UCSD-AML1 (cell line): ENCODE data around the gene ZNF483.
"Not testable (repeated sequence)": the region's sequence is repeated elsewhere in the genome, so short reads cannot be mapped to it uniquely, and the experiment has no call there.

Source experiments
- DNase-seq: peaks from one replicate; lab custom pipeline; 2025; ENCODE audit not compliant: unreplicated experiment; lab: John Stamatoyannopoulos, UW

Gene ZNF483

DNA sequence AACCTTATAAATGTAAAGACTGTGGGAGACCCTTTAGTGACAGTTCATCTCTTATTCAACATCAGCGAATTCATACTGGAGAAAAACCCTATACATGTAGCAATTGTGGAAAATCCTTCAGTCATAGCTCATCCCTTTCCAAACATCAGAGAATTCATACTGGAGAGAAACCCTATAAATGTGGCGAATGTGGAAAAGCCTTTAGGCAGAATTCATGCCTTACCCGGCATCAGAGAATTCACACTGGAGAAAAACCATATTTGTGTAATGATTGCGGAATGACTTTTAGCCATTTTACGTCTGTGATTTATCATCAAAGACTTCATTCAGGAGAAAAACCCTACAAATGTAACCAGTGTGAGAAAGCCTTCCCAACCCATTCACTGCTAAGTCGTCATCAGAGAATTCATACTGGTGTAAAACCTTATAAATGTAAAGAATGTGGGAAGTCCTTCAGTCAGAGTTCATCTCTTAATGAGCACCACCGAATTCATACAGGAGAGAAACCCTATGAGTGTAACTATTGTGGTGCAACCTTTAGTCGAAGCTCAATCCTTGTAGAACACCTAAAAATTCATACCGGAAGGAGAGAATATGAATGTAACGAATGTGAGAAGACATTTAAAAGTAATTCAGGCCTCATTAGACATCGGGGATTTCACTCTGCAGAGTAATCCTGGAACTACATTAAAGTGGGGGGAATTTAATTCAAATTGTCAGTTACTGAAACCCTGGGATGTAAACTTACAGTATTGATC is 17.7 kb downstream of the ZNF483 start:
- DNase-seq: no peak

DNA sequence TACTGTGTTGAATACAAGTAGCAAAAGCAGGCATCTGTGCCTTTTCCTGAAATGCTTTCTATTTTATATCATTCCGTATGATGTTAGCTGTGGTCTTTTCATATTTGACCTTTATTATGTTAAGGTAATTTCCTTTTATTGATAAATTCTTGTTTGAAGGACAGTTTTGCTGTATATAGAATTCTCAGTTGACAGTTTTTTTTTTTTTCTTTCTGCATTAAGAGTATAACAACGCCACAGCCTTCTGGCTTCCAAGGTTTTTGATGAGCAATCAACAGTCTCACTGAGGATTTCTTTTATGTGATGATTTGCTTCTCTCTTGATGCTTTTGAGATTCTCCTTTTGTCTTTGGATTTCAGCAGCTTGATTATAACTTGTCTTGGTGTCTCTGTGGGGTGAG is 23.6 kb downstream of the ZNF483 start:
- no peak for DNase-seq

DNA sequence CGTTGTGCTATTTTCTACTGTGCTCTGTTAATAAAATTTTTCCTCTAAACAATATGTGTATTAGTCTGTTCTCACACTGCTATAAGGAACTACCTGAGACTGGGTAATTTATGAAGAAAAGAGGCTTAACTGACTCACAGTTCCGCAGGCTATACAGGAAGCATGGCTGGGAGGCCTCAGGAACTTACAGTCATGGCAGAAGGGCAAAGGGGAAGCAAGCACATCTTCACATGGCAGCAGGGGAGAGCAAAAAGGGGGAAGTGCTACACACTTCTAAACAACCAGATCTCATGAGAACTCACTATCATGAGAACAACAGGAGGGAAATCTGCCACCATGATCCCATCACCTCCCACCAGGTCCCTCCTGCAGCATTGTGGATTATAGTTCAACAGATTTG is 30.4 kb downstream of the ZNF483 start:
- DNase-seq: not testable (repeated sequence)

- DNase-seq: no peak
These were observed 34.1 kb downstream of the ZNF483 start for GRCh38 chr9:111559000-111559610.

GRCh38 chr9:111561165-111561719 is 36.3 kb downstream of the ZNF483 start:
- no peak for DNase-seq

DNA sequence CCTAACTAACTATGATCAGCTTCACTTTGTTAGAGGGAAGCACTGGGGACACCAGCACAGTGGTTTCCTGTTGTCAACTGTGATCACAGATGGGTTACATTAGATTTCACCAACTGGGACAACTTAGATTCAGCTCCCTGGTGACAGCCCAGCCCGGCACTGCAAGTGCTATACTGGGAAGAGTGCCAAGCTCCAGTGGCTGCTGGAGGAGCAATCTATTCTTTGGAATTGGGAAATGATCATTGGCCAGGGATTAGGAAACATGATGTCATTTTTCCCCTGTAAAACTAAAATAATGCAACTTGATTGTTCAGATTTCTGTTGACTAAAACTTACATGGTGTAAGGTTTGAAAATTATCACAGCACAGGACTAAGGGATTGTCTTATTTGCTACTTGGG is 41.3 kb downstream of the ZNF483 start:
- no peak for DNase-seq

- not testable (repeated sequence) for DNase-seq
These were observed 43.1 kb downstream of the ZNF483 start for GRCh38 chr9:111568127-111568526.

DNA sequence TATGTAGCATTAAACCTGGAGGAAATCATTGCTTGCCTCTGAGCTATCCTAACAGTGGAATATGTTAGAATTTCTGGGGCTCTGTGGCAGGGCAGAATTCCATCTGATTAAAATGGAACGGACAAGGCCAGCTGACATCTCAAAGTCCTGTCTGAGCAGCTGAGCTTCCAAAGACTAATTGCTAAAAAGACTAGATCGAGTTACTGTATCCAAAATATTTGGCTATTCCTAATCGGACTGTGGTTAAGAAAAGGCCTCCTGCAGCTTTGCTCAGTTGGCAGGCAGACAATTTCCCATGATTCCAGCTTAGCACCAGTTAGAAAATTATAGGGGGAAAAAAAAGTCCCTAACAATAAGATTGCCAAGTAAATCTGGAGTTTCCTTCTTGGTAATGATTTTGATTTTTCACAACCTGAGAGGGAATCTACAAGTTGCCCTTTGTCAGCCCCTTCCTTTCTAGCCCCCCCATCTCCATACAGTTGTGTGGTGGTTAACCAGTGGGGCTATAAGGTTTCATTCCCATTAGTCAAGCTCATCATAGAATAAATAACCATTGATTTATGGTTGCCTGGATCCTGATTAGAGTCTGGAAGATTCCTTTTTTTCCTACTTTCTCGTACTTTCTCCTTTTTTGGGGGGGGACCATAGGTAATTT is 48.1 kb downstream of the ZNF483 start:
- no peak for DNase-seq

DNA sequence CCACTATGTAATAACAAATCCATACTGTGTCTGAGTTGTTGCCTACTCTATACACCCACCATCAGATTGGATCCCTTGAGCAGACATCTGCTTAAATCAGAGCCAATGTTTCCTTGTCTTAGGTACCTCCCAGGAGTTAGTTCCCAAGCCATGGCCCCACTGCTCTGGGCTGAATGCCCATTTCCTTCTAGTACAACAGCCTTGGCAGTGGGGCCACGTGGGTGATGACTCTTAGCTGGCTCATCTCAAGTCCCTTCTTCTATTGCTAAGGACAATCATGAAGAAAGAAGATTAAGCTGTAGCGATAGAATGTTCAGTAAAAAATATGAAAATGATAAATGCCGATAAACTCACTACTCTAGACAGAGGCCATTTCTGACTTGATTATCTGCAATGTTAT is 57.9 kb downstream of the ZNF483 start:
- no peak for DNase-seq

GRCh38 chr9:111586378-111586777 is 61.4 kb downstream of the ZNF483 start:
- no peak for DNase-seq

GRCh38 chr9:111588846-111589245 is 63.9 kb downstream of the ZNF483 start:
- DNase-seq: no peak

GRCh38 chr9:111597852-111598732 is 73.1 kb downstream of the ZNF483 start:
- peak; percentile 55 for DNase-seq

GRCh38 chr9:111598733-111599091 is 73.7 kb downstream of the ZNF483 start:
- peak; percentile 23 for DNase-seq

- peak; percentile 70 for DNase-seq
These were observed 74.3 kb downstream of the ZNF483 start, which contains the start of gene PTGR1 for GRCh38 chr9:111599092-111599954. PTGR1 (minus strand) TSS chr9:111599647; CDS start chr9:111597422, 2,225 bp downstream.

GRCh38 chr9:111599955-111600343 is 75.0 kb downstream of the ZNF483 start:
- no peak for DNase-seq

GRCh38 chr9:111601237-111602018 is 76.4 kb downstream of the ZNF483 start:
- DNase-seq: no peak

- DNase-seq: no peak
These were observed 78.1 kb downstream of the ZNF483 start for GRCh38 chr9:111603041-111603440.

DNA sequence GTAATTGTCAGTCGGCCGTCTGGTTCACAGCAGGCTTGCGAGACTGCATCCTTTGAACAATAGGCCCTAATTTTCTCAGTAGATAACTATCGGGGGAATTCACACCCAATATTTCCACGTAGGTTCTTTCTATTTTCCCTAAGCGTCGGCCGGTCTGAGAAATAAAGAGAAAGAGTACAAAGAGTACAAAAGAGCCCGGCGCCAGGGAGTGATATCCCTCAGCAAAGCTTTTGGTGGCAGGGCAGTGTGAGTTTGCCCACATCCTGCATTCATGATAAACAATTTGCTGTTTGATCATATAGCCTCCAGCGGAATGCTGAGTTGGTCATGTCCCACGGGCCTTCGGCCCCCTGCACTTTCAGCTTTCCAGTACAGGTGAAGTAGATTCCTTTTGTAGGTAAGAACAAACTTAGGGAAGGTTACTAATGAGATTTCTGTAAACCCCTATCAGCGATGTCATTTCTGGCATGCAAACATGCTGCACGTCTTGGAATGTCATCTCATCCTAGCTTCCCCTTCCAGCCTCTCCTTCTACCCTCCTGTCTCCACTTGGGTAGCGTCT is 79.2 kb downstream of the ZNF483 start:
- no peak for DNase-seq

GRCh38 chr9:111605041-111605559 is 80.1 kb downstream of the ZNF483 start:
- no peak for DNase-seq
